Stimulated activated CD4-positive, alpha-beta T cell treated with anti-CD3 and anti-CD28 coated beads, Interleukin-2, amount 100 ng/mL, for 48 hours (primary cell): ENCODE results near the gene DDX47.

Experiments
- DNase-seq, 2 donors: peaks; one replicate each; pipeline ENCODE4 v3.0.0-alpha.2; 2020

The DDX47 gene

DNA sequence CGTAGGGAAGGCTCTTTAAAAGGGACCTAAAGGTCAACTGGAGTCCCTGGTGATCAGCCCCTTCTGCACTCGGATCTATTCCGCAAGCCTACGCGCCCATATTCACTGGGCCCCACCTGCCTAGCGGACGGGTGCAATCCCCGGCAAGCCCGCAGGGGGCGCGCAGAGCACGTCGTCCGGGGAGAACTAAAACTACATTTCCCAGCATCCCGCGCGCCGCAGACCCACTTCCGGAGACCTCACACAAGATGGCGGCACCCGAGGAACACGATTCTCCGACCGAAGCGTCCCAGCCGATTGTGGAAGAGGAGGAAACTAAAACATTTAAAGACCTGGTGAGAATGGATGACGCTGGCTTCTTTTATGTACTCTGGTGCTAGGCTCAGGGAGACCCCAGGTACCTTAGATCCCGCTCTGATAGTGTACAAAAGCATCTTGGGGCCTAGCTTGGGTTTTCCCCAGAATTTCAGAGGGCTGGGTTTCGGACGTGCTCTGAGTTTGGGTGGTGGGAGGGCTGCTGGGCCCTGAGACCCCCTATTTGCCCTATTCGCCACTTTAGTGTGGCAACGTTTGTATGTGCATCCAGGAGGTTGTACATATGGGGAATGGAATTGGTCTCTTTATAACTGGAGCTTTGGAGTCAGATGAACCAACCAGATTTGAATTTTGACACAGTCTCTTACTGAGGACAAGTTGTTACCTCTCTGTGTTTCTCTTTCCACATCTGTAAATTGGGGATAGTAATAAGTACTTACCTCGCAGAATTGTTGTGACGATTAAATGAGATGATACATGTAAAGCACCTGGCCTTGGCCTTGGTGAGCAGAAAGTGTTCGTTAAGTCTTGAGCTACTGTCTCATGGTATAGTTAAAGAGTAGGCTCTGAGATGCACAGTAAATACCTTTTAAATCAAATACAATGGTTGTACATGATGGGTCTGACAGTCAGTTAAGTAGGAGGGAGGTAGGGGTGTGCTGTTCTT, at the start of gene DDX47:
TSS of gene DDX47 (plus strand) at position 227 of the 982 bp plus-strand sequence. CDS start at position 249, 22 bp downstream.
- DNase-seq: peak; percentile 98 to 99

DNA sequence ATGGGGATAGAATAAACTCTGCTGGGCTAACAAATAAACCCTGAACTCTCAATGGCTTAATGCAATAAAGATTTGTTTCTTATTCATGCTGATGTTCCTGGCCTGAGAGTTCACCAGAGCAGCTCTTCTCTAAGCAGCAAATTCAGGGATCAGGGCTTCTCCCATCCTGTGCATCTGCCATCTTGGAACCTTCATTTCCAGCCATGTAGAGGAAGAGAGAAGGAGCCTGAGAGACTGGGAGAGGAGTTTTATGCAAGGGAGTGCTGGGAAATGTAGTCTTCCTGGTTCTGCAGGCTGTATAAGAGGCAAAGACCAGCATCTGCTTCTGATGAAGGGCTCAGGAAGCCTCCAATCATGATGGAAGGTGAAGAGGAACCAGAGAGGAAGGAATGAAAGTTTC, 48.3 kb upstream of the DDX47 start:
- DNase-seq: no peak

GRCh38 chr12:12770262-12770661, 42.9 kb upstream of the DDX47 start:
- no peak for DNase-seq

- no peak for DNase-seq
Measured at GRCh38 chr12:12774791-12775190, 38.4 kb upstream of the DDX47 start.

DNA sequence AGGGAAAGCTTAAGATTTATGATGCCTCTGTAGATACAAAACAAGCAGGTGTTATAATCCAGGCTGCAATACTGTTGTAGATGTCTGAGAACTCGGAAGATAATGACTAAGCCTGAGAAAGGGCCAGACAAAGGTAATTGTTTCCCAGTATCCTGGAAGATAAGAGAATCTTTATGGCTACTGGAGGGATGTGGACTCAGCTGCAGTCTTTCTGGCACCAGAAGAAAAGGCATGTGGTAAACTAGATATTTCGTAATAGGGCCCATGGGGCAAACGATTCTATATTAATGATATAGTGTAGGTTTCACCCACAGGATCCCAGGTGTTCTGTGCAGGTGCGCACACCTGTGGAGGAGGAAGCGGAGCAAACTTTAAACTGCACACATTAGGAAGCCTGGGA, 36.9 kb upstream of the DDX47 start:
- no peak for DNase-seq

DNA sequence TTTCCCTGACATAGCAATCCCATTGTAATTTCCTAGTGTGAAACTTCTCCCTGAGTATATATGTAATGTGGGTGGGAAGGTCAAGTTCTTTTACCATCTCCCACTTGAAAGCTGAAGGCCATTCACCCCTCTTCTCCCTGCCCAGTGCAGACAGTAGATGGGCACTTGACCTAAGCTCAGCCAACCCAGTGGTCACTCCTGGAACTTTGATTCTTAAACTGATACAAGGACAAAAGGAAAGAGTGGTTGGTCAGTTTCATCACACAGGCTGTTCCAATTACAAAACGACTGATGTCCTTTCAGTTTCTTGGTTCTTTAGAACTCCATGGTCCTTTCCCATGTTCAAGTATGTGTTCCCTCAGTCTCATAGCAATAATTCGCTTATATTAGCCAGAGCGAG, 36.1 kb upstream of the DDX47 start:
- no peak for DNase-seq

DNA sequence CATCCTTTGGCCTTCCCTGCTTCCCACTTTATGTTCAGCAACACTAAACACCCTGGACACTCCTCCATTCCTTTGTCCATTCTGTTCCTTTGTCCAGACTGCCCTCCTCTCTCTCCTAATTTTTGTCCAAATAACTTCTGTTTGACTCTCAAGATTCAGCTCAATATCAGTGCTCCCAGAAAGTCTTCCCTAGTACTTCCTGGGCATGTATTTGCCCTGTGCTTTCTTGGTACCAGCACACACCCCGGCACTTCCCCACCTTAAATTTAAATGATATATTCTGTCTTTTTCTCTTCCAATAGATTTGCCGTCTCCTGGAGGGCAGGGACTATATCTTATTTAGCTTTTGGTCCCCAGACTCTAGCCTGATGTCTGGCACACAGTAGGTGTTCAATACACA, 34.1 kb upstream of the DDX47 start:
- DNase-seq: no peak

DNA sequence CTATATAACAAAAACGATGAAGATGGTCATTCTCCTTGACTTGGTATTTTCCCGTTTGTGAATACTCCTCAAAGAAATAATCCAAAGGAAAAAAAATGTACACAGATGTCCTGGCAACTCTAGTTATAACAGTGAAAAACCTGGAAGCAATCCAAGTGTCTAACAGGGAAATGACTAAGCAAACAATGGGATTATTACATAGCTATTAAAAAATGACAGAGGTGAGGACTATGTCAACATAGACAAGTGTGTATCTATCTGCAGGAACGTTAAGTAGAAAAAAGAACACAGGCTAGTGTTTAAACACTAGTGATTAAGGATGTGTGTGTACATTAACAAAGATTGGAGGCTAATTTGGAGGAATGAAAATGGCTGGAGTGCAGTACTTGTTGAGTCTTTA, 33.6 kb upstream of the DDX47 start:
- no peak for DNase-seq

DNA sequence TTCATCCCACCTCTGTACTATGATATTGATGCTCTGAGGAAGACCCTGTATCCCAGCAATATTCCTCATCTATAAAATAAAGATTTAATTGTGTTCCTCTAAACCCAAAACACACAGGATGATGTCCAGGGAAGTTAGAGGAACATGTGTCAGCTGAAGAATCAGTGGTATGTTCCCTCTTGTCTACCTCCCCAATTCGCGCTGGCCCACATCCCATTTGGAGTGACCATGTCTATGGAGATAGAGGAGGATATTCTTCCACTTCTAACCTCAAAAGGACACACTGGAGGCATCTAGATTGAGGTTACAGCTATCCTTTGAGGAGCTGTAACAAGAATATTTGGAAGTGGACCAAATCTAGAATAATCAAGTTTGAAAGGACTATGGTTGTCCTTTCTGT, 29.0 kb upstream of the DDX47 start:
- DNase-seq: no peak

- DNase-seq: no peak
Measured at GRCh38 chr12:12784911-12785814, 28.0 kb upstream of the DDX47 start, which contains the start of gene APOLD1. Gene APOLD1, plus strand, starts transcription at chr12:12785659. Its CDS starts 33 bp downstream, at chr12:12785692.

- no peak for DNase-seq
Measured at GRCh38 chr12:12786351-12786705, 26.8 kb upstream of the DDX47 start.

GRCh38 chr12:12786706-12787601, 26.2 kb upstream of the DDX47 start:
- peak; percentile 57 to 65 for DNase-seq

DNA sequence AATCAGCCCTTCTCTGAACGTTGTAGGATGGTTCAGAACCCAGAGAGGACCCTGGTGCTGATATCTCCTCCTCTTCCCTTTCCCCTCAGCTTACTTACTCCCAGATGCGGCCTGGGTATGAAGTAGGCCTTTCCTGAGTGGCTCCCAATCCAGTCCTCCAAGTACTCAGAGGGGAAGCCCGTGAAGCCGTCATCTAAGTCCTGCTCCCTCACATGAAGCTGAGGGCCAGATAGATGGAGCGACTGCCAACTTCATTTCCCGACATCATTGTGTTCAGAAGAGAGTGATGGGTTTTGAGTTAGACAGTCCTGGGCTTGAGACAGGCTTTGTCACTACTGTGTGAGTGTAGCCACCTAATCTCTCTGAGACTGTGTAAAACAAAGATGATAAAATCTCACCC, 25.0 kb upstream of the DDX47 start:
- no peak for DNase-seq

DNA sequence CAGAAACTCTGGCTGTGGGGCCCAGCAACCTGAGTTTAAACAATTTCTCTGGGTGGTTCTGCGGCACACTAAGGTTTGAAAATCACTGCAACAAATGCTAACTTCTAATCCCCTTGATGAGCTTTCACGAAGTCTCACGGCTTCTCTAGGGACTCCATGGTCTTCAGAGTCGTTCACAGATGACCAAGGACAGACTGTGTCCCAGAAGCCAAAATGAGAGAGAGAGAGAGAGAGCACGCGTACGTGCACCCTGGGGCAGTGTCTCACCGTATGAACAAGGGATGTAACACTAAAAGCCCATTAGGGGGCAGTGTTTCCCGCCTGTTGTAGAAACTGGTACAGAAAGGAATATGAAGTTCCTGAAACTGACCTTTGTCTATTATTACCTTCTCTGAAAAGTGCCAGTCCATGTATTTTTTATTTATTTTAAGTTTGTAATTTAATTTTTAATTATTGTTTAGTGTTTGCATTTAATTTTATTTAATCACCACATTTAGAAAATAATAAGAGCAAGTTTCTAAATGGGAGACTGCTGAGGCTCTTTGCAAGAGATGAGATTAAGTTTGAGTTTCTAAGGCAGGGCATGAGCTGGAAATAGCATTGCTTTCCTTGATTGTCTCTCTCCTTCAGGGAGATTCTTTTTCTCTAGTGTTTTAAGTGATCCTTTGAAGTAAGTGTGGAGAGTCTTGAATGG, 24.3 kb upstream of the DDX47 start:
- DNase-seq: peak; percentile 52 to 54

GRCh38 chr12:12790956-12791355, 22.2 kb upstream of the DDX47 start:
- no peak for DNase-seq

GRCh38 chr12:12791756-12792369, 21.3 kb upstream of the DDX47 start:
- no peak for DNase-seq

DNA sequence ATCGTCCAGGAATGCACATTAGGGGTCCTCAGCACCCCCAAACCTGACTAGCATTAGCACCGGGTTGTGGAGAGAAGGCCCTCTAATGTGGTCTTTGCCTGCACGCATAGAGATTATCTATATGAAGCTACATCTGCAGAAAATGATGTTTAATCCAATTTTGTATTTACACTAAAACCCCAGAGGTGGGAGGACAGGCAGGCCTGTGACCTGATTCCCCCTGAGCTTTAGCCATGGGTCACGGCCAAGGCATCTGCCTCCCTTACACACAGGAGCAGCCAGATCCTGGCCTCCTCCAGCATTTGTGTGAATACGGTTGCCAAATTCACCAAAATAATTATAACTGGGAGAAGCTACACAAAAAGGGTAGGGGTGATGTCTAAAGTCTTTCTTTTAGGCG, 20.7 kb upstream of the DDX47 start:
- no peak for DNase-seq

- DNase-seq: no peak
Measured at GRCh38 chr12:12794686-12795085, 18.5 kb upstream of the DDX47 start.

GRCh38 chr12:12796171-12796570, 17.0 kb upstream of the DDX47 start:
- no peak for DNase-seq

GRCh38 chr12:12796928-12797793, 16.0 kb upstream of the DDX47 start:
- DNase-seq: no peak
